HL-60 (cell line): Measurements from ENCODE around the gene LY6G6F.

Source experiments
- TF ChIP-seq, protein P1 (sequence below): IDR thresholded peaks from one replicate; pipeline ENCODE4 v1.5.1; 2011; ENCODE audit warnings: low read length, control low read depth, inconsistent platforms; ENCODE audit not compliant: insufficient read depth
- TF ChIP-seq, protein P2 (sequence below): IDR thresholded peaks from 2 replicates; pipeline ENCODE4 v1.6.1; 2012; ENCODE audit warnings: low read depth; ENCODE audit not compliant: insufficient replicate concordance

DNA sequence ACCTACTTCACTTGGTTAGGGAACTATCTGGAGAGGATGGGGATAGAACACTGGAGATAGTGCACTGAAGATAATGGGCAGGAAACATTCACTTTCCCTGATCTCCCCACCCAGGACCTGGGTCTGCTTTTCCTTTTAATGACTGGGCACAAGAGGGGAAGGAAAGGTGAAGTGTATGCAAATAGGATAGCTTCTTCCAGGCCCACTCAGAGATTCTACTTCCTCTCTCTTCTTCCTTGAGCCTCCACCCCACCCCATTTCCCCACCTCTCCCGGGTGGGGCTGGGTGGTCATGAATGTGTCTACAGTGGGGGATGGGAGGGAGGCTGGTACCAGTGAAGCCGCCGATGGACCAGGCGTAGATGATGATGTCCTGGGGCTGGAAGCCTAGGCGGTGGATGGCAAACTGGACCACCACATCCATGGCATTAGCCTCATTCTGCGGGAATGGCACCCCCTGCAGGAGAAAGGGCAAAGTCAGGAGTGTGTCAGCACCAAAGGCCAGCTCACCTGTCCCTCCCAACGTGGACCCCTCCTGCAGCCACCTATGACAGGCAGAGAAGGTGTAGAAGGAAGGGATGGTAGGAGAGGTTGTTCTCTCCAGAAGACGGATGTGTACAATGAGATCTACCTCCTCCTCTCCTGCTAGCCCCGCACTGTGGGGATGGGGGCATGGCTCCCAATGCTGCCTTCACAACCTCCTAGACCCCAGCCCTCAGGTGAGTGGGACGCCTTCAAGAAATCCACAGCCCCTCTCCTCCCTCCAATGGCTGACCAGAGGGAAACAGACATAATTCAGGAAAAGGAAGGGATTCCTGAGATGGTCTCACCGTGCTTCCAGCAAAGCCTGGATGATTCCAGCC is 17.2 kb upstream of the LY6G6F start:
- TF ChIP-seq, protein P1, sequence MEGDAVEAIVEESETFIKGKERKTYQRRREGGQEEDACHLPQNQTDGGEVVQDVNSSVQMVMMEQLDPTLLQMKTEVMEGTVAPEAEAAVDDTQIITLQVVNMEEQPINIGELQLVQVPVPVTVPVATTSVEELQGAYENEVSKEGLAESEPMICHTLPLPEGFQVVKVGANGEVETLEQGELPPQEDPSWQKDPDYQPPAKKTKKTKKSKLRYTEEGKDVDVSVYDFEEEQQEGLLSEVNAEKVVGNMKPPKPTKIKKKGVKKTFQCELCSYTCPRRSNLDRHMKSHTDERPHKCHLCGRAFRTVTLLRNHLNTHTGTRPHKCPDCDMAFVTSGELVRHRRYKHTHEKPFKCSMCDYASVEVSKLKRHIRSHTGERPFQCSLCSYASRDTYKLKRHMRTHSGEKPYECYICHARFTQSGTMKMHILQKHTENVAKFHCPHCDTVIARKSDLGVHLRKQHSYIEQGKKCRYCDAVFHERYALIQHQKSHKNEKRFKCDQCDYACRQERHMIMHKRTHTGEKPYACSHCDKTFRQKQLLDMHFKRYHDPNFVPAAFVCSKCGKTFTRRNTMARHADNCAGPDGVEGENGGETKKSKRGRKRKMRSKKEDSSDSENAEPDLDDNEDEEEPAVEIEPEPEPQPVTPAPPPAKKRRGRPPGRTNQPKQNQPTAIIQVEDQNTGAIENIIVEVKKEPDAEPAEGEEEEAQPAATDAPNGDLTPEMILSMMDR, result peak; percentile 35
- TF ChIP-seq, protein P2, sequence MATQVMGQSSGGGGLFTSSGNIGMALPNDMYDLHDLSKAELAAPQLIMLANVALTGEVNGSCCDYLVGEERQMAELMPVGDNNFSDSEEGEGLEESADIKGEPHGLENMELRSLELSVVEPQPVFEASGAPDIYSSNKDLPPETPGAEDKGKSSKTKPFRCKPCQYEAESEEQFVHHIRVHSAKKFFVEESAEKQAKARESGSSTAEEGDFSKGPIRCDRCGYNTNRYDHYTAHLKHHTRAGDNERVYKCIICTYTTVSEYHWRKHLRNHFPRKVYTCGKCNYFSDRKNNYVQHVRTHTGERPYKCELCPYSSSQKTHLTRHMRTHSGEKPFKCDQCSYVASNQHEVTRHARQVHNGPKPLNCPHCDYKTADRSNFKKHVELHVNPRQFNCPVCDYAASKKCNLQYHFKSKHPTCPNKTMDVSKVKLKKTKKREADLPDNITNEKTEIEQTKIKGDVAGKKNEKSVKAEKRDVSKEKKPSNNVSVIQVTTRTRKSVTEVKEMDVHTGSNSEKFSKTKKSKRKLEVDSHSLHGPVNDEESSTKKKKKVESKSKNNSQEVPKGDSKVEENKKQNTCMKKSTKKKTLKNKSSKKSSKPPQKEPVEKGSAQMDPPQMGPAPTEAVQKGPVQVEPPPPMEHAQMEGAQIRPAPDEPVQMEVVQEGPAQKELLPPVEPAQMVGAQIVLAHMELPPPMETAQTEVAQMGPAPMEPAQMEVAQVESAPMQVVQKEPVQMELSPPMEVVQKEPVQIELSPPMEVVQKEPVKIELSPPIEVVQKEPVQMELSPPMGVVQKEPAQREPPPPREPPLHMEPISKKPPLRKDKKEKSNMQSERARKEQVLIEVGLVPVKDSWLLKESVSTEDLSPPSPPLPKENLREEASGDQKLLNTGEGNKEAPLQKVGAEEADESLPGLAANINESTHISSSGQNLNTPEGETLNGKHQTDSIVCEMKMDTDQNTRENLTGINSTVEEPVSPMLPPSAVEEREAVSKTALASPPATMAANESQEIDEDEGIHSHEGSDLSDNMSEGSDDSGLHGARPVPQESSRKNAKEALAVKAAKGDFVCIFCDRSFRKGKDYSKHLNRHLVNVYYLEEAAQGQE, result no peak
